CD4-positive, alpha-beta T cell treated with Interleukin-6 at 100 ng/mL for 8 hours (primary cell): ENCODE measurements around the gene GARIN6.
"Not testable (repeated sequence)": the region's sequence is repeated elsewhere in the genome, so short reads cannot be mapped to it uniquely, and the experiment has no call there.

Experiments
- DNase-seq: peaks from one replicate; pipeline ENCODE4 v3.0.0-alpha.2; 2020; ENCODE audit warnings: mixed read lengths, low spot score

GARIN6 gene

GRCh38 chr12:99647453-99647852 lies at the start of gene GARIN6:
Gene GARIN6, plus strand, starts transcription at chr12:99647753. Its CDS starts 422 bp downstream, at chr12:99648175.
- no peak for DNase-seq

GRCh38 chr12:99598785-99599184 lies 48.8 kb upstream of the GARIN6 start:
- no peak for DNase-seq

GRCh38 chr12:99600388-99600787 lies 47.2 kb upstream of the GARIN6 start:
- DNase-seq: no peak

GRCh38 chr12:99609455-99610181 lies 37.9 kb upstream of the GARIN6 start:
- DNase-seq: no peak

GRCh38 chr12:99611117-99611516 lies 36.4 kb upstream of the GARIN6 start:
- DNase-seq: no peak

GRCh38 chr12:99611599-99611998 lies 36.0 kb upstream of the GARIN6 start:
- DNase-seq: no peak

- no peak for DNase-seq
These were observed 28.9 kb upstream of the GARIN6 start for GRCh38 chr12:99618657-99619056.

GRCh38 chr12:99619389-99620158 lies 28.0 kb upstream of the GARIN6 start:
- no peak for DNase-seq

- DNase-seq: no peak
These were observed 27.4 kb upstream of the GARIN6 start for GRCh38 chr12:99620159-99620479.

- not testable (repeated sequence) for DNase-seq
These were observed 23.0 kb upstream of the GARIN6 start for GRCh38 chr12:99624591-99624990.

GRCh38 chr12:99627459-99627858 lies 20.1 kb upstream of the GARIN6 start:
- DNase-seq: no peak

GRCh38 chr12:99644629-99645028 lies 2.9 kb upstream of the GARIN6 start:
- DNase-seq: no peak

- no peak for DNase-seq
These were observed 630 bp downstream of the GARIN6 start for GRCh38 chr12:99648183-99648582.

GRCh38 chr12:99649551-99649950 lies 2.0 kb downstream of the GARIN6 start:
- DNase-seq: no peak

GRCh38 chr12:99658671-99659349 lies 11.3 kb downstream of the GARIN6 start:
- DNase-seq: no peak

- DNase-seq: no peak
These were observed 23.1 kb downstream of the GARIN6 start for GRCh38 chr12:99670635-99671034.

- DNase-seq: no peak
These were observed 32.7 kb downstream of the GARIN6 start for GRCh38 chr12:99680276-99680675.

- DNase-seq: no peak
These were observed 38.6 kb downstream of the GARIN6 start for GRCh38 chr12:99686142-99686541.

GRCh38 chr12:99695050-99695449 lies 47.5 kb downstream of the GARIN6 start:
- no peak for DNase-seq
